ENCODE results near the gene ZNF497.

GRCh38 chr19:58326914-58327726, 35.4 kb downstream of the ZNF497 start, which contains the start of gene ZSCAN22:
- TF ChIP-seq CTCF (IDR thresholded peaks at IDR 0.05) (no peak), EZH2 (IDR thresholded peaks at IDR 0.05; ENCODE audit: borderline replicate concordance, insufficient read depth, low read depth, low read length, poor library complexity, severe bottlenecking) (no peak)

All from B cell (primary cell).